ENCODE measurements around the gene KCNV2.

Gene KCNV2

GRCh38 chr9:2771661-2772060, 54.4 kb downstream of the KCNV2 start:
- TF ChIP-seq USF1 (IDR thresholded peaks at IDR 0.05): no peak

- TF ChIP-seq RAD21 (IDR thresholded peaks at IDR 0.05; ENCODE audit: low read depth) (no peak), USF1 (IDR thresholded peaks at IDR 0.05) (no peak), TAF1 (IDR thresholded peaks at IDR 0.05; ENCODE audit: low read depth) (no peak), ZBTB7A (IDR thresholded peaks at IDR 0.05; ENCODE audit: low read depth) (no peak), REST (IDR thresholded peaks at IDR 0.05; ENCODE audit: low read depth) (no peak), CREB1 (IDR thresholded peaks at IDR 0.05; ENCODE audit: low read depth) (no peak), EP300 (IDR thresholded peaks at IDR 0.05; ENCODE audit: borderline replicate concordance) (no peak), MAX (IDR thresholded peaks at IDR 0.05) (no peak), TEAD4 (IDR thresholded peaks at IDR 0.05) (no peak)
Measured at GRCh38 chr9:2777454-2777853, 60.1 kb downstream of the KCNV2 start.

GRCh38 chr9:2778816-2779215, 61.5 kb downstream of the KCNV2 start:
- TF ChIP-seq CEBPB (IDR thresholded peaks at IDR 0.05) (no peak), ZBTB7A (IDR thresholded peaks at IDR 0.05; ENCODE audit: low read depth) (no peak), TCF12 (IDR thresholded peaks at IDR 0.05; ENCODE audit: low read depth) (no peak), EGR1 (IDR thresholded peaks at IDR 0.05) (no peak), EP300 (IDR thresholded peaks at IDR 0.05; ENCODE audit: borderline replicate concordance) (no peak), YY1 (IDR thresholded peaks at IDR 0.05; ENCODE audit: low read depth) (no peak), TEAD4 (IDR thresholded peaks at IDR 0.05) (no peak), RAD21 (IDR thresholded peaks at IDR 0.05; ENCODE audit: low read depth) (no peak), CREB1 (IDR thresholded peaks at IDR 0.05; ENCODE audit: low read depth) (no peak), USF1 (IDR thresholded peaks at IDR 0.05) (no peak), NFIC (IDR thresholded peaks at IDR 0.05) (no peak), FOXM1 (IDR thresholded peaks at IDR 0.05; ENCODE audit: borderline replicate concordance, low read depth) (no peak), TAF1 (IDR thresholded peaks at IDR 0.05; ENCODE audit: low read depth) (no peak), MAX (IDR thresholded peaks at IDR 0.05) (no peak), REST (IDR thresholded peaks at IDR 0.05; ENCODE audit: low read depth) (no peak)
